Measurements from ENCODE around the gene ATR.

- TF ChIP-seq CTCF (conservative IDR thresholded peaks at IDR 0.05; ENCODE audit: low read length) (no peak), EZH2phosphoT487 (IDR thresholded peaks at IDR 0.05; ENCODE audit: borderline replicate concordance) (no peak)
Observed at GRCh38 chr3:142444343-142444742, 134.2 kb downstream of the ATR start.
